SK-N-SH (cell line): ENCODE results near the gene JMJD7. TPM values are rescaled to one million over a fixed set of nuclear protein-coding genes. Genes with fewer than 3 reads are reported as not detected.

ENCODE experiments used
- CTCF ChIA-PET: fragments of 300-600, 350-600 bp; formaldehyde crosslinking; extraction: SDS; loops from one replicate; lab custom pipeline; 2021; lab: Yijun Ruan, JAX
- POLR2A ChIA-PET: fragments of 350-600 bp; sonication (Branson Sonifier 250); formaldehyde crosslinking; extraction: SDS; loops from one replicate; lab custom pipeline; 2020; ENCODE audit warnings: antibody characterized with exemption, inconsistent platforms; lab: Yijun Ruan, JAX
- DNase-seq: peaks from one replicate; pipeline ENCODE4 v3.0.0; 2012
- H2AFZ ChIP-seq: fragments of 200-600 bp; sonication (generic); 2 replicates; pipeline ENCODE4 v1.8.1; 2016; ENCODE audit warnings: antibody characterized with exemption, mild to moderate bottlenecking, low read depth
- H3F3A ChIP-seq: fragments of 200-600 bp; sonication (generic); replicated peaks from 2 replicates; pipeline ENCODE3; 2016; ENCODE audit warnings: antibody characterized with exemption, mild to moderate bottlenecking; ENCODE audit not compliant: insufficient read depth
- H3K27ac ChIP-seq, 2 experiments: fragments of 200-500 bp in 1 of 2; fragments of 200-600 bp in 1 of 2; sonication (Bioruptor generic) in 1 of 2; sonication (generic), shearing (Covaris generic) in 1 of 2; 2 replicates each; pipeline versions ENCODE4 v1.5.1 to v1.6.1; 2014 to 2016; ENCODE audit warnings: low read depth in 2 of 2, inconsistent platforms in 1 of 2, low read length in 1 of 2, mild to moderate bottlenecking in 1 of 2, mixed read lengths in 1 of 2
- H3K27me3 ChIP-seq: fragments of 200-600 bp; sonication (generic), shearing (Covaris generic); 2 replicates; pipeline ENCODE4 v1.6.1; 2016; ENCODE audit warnings: mixed run types; ENCODE audit not compliant: insufficient read depth
- H3K36me3 ChIP-seq, 2 experiments: fragments of 200-500 bp in 1 of 2; fragments of 200-600 bp in 1 of 2; sonication (Bioruptor generic) in 1 of 2; sonication (generic) in 1 of 2; replicated peaks in 1 of 2; 2 replicates each; pipeline versions ENCODE3 to v1.5.1; 2014 to 2016; ENCODE audit warnings: low read length in 1 of 2, mild to moderate bottlenecking in 1 of 2; ENCODE audit not compliant: insufficient read depth in 2 of 2, control insufficient read depth in 1 of 2
- H3K4me1 ChIP-seq, 2 experiments: fragments of 200-500 bp in 1 of 2; fragments of 200-600 bp in 1 of 2; sonication (Bioruptor generic) in 1 of 2; sonication (generic), shearing (Covaris generic) in 1 of 2; 2 replicates each; pipeline versions ENCODE4 v1.5.1 to v1.6.1; 2014 to 2016; ENCODE audit warnings: low read depth in 1 of 2, low read length in 1 of 2, mixed run types in 1 of 2; ENCODE audit not compliant: insufficient read depth in 2 of 2, control insufficient read depth in 1 of 2
- H3K4me2 ChIP-seq: fragments of 200-600 bp; sonication (generic), shearing (Covaris generic); 2 replicates; pipeline ENCODE4 v1.6.1; 2017; ENCODE audit warnings: mixed run types
- H3K4me3 ChIP-seq, 2 experiments: fragments of 200-500 bp in 1 of 2; fragments of 200-600 bp in 1 of 2; sonication (Bioruptor generic) in 1 of 2; sonication (generic), shearing (Covaris generic) in 1 of 2; 2 replicates each; pipeline versions ENCODE4 v1.5.1 to v1.8.1; 2014 to 2016; ENCODE audit warnings: low read depth in 2 of 2, inconsistent platforms in 1 of 2, low read length in 1 of 2, mild to moderate bottlenecking in 1 of 2, mixed read lengths in 1 of 2, moderate library complexity in 1 of 2
- H3K79me2 ChIP-seq: fragments of 200-600 bp; sonication (generic); 2 replicates; pipeline ENCODE4 v1.8.1; 2017; ENCODE audit warnings: mild to moderate bottlenecking; ENCODE audit not compliant: insufficient read depth
- H3K9ac ChIP-seq: fragments of 200-600 bp; sonication (generic); 2 replicates; pipeline ENCODE4 v1.6.1; 2017; ENCODE audit warnings: mixed run types
- H3K9me2 ChIP-seq: fragments of 200-600 bp; sonication (generic); 2 replicates; pipeline ENCODE4 v1.6.1; 2017; ENCODE audit warnings: mixed run types
- H3K9me3 ChIP-seq: fragments of 200-600 bp; sonication (generic); 2 replicates; pipeline ENCODE4 v1.6.1; 2017; ENCODE audit warnings: mixed run types, mild to moderate bottlenecking, moderate library complexity
- H4K20me1 ChIP-seq: fragments of 200-600 bp; sonication (generic); 2 replicates; pipeline ENCODE4 v1.6.1; 2017; ENCODE audit warnings: mild to moderate bottlenecking, mixed run types; ENCODE audit not compliant: insufficient read depth
- EZH2phosphoT487 ChIP-seq: fragments of 200-600 bp; sonication (generic); IDR thresholded peaks from 2 replicates; pipeline ENCODE4 v1.6.1; 2017; ENCODE audit warnings: low read depth, mixed run types, mild to moderate bottlenecking, antibody characterized with exemption, moderate library complexity, borderline replicate concordance
- FOXJ3 ChIP-seq: sonication (generic); formaldehyde crosslinking; IDR thresholded peaks from 2 replicates; pipeline ENCODE4 v1.5.1; 2020; ENCODE audit warnings: mild to moderate bottlenecking, missing genetic modification reagents
- FOXM1 ChIP-seq: IDR thresholded peaks from 2 replicates; pipeline ENCODE4 v1.4.0; 2012; ENCODE audit warnings: low read depth, mild to moderate bottlenecking
- MEF2A ChIP-seq: IDR thresholded peaks from 2 replicates; pipeline ENCODE4 v1.4.0; 2012; ENCODE audit warnings: low read depth, borderline replicate concordance
- NFIC ChIP-seq: IDR thresholded peaks from 2 replicates; pipeline ENCODE4 v1.4.0; 2012; ENCODE audit warnings: borderline replicate concordance
- POLR2AphosphoS5 ChIP-seq: IDR thresholded peaks from 2 replicates; pipeline ENCODE4 v1.6.1; 2012; ENCODE audit warnings: low read depth, low read length
- RAD21 ChIP-seq: IDR thresholded peaks from 2 replicates; pipeline ENCODE4 v1.6.1; 2012; ENCODE audit warnings: mild to moderate bottlenecking, low read length
- SIN3A ChIP-seq: IDR thresholded peaks from 2 replicates; pipeline ENCODE4 v1.6.1; 2012; ENCODE audit warnings: low read depth, mild to moderate bottlenecking, low read length, moderate library complexity, borderline replicate concordance
- TEAD4 ChIP-seq: IDR thresholded peaks from 2 replicates; pipeline ENCODE4 v1.4.0; 2012; ENCODE audit warnings: mild to moderate bottlenecking, borderline replicate concordance; ENCODE audit not compliant: insufficient read depth
- YY1 ChIP-seq: IDR thresholded peaks from 2 replicates; pipeline ENCODE4 v1.4.0; 2012; ENCODE audit warnings: low read depth, mild to moderate bottlenecking
- WGBS: methylation state at CpG from one replicate; pipeline ENCODE4 v1.1.6; 2017; ENCODE audit warnings: low lambda C conversion rate; 5-methylcytosine and 5-hydroxymethylcytosine counted together
- polyA plus RNA-seq, 3 experiments: library from polyadenylated mRNA; depleted of rRNA; stranded (reverse); fragments of >200 nt; gene quantifications; 2 replicates each; pipeline ENCODE4 v1.2.3, GENCODE V29; 2012
- TF ChIP-seq, protein P1 (sequence below): fragments of 150-350 bp; IDR thresholded peaks from 2 replicates; pipeline ENCODE4 v1.6.1; 2017; ENCODE audit warnings: antibody characterized with exemption, low read length, low read depth, borderline replicate concordance
- TF ChIP-seq, protein P2 (sequence below): IDR thresholded peaks from 2 replicates; pipeline ENCODE4; 2012
- TF ChIP-seq, protein P3 (sequence below): fragments of 150-350 bp; IDR thresholded peaks from 2 replicates; pipeline ENCODE4 v1.6.1; 2016; ENCODE audit warnings: mild to moderate bottlenecking, low read depth, low read length

JMJD7 gene
- polyA plus RNA-seq, 1 of the 3 experiments (the other 2 are of a cell fraction), result 6.5 TPM

DNA sequence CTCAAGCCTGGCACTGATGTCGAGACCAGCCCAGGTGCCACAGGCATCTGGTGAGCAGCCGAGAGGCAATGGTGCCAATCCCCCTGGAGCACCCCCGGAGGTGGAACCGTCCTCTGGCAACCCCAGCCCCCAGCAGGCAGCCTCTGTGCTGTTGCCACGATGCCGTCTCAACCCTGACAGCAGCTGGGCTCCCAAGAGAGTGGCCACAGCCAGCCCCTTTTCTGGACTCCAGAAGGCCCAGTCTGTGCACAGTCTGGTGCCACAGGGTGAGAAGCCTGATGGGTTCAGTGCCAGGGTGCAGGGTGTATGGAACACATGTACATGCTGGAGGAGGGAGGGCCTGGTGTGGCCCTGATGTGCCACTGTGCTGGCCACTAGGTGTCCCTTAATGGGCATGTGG, 4.9 kb upstream of the JMJD7 start:
- DNase-seq, result no peak
- no CpG with 5 or more reads among the region's 6 CpGs for WGBS
- Histone ChIP-seq H3K79me2 (no peaks in the 10 kb centered on the region), H3K27me3 (no peaks in the 10 kb centered on the region), H4K20me1 (no peaks in the 10 kb centered on the region), H2AFZ (no peak overlapping the region), H3K36me3 (peaks cover 0 to 56% of the 10 kb centered on the region in 2 experiments), H3F3A (no peaks in the 10 kb centered on the region), H3K4me1 (peaks cover 0 to 3% of the 10 kb centered on the region in 2 experiments; a peak in 1 of 4 replicates), H3K9me3 (no peaks in the 10 kb centered on the region), H3K4me2 (no peak overlapping the region), H3K9me2 (no peaks in the 10 kb centered on the region), H3K27ac (no peak overlapping the region), H3K9ac (no peak overlapping the region), H3K4me3 (no peak overlapping the region)
- POLR2A ChIA-PET, result no interaction called here
- no peak for TF ChIP-seq MEF2A
- CTCF ChIA-PET, result interaction anchor here (0.6 to 8.6 kb wide), 5 partner anchors 12 to 370 kb away, joined by 3 to 66 read pairs (median 13); partner anchors contain the start of gene MAPKBP1

DNA sequence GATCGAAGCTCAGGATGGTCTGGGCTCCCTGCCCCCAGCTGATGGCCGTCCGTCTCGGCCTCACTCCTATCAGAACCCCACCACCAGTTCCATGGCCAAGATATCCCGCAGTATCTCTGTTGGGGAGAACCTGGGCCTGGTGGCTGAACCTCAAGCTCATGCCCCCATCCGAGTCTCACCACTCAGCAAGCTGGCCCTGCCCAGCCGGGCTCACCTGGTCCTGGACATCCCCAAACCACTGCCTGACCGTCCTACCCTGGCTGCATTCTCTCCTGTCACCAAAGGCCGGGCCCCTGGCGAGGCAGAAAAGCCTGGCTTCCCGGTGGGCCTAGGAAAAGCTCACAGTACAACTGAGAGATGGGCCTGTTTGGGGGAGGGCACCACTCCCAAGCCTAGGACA, 4.4 kb upstream of the JMJD7 start:
- no peaks in the 10 kb centered on the region for H4K20me1 ChIP-seq
- no peaks in the 10 kb centered on the region for H3K79me2 ChIP-seq
- H3K9me3 ChIP-seq, result no peaks in the 10 kb centered on the region
- no peak overlapping the region for H3K4me2 ChIP-seq
- no peaks in the 10 kb centered on the region for H3K27me3 ChIP-seq
- no peak for DNase-seq
- no peak overlapping the region for H2AFZ ChIP-seq
- peaks cover 0 to 51% of the 10 kb centered on the region in 2 experiments for H3K36me3 ChIP-seq
- ChIA-PET CTCF (interaction anchor here (0.6 to 8.6 kb wide), 5 partner anchors 12 to 371 kb away, joined by 3 to 66 read pairs (median 13); partner anchors contain the start of gene MAPKBP1), POLR2A (no interaction called here)
- no peak overlapping the region for H3K9ac ChIP-seq
- no peaks in the 10 kb centered on the region for H3F3A ChIP-seq
- peaks cover 0 to 3% of the 10 kb centered on the region in 2 experiments; a peak in 1 of 4 replicates for H3K4me1 ChIP-seq
- H3K9me2 ChIP-seq, result no peaks in the 10 kb centered on the region
- no peak overlapping the region for H3K4me3 ChIP-seq
- TF ChIP-seq, protein P1, sequence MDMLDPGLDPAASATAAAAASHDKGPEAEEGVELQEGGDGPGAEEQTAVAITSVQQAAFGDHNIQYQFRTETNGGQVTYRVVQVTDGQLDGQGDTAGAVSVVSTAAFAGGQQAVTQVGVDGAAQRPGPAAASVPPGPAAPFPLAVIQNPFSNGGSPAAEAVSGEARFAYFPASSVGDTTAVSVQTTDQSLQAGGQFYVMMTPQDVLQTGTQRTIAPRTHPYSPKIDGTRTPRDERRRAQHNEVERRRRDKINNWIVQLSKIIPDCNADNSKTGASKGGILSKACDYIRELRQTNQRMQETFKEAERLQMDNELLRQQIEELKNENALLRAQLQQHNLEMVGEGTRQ, result no peak
- TF ChIP-seq, protein P2, sequence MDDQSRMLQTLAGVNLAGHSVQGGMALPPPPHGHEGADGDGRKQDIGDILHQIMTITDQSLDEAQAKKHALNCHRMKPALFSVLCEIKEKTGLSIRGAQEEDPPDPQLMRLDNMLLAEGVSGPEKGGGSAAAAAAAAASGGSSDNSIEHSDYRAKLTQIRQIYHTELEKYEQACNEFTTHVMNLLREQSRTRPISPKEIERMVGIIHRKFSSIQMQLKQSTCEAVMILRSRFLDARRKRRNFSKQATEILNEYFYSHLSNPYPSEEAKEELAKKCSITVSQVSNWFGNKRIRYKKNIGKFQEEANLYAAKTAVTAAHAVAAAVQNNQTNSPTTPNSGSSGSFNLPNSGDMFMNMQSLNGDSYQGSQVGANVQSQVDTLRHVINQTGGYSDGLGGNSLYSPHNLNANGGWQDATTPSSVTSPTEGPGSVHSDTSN, result no peak
- TF ChIP-seq RAD21, result no peak
- TF ChIP-seq TEAD4, result no peak
- no peak for TF ChIP-seq FOXJ3 (CRISPR knock-in tag)
- TF ChIP-seq, protein P3, sequence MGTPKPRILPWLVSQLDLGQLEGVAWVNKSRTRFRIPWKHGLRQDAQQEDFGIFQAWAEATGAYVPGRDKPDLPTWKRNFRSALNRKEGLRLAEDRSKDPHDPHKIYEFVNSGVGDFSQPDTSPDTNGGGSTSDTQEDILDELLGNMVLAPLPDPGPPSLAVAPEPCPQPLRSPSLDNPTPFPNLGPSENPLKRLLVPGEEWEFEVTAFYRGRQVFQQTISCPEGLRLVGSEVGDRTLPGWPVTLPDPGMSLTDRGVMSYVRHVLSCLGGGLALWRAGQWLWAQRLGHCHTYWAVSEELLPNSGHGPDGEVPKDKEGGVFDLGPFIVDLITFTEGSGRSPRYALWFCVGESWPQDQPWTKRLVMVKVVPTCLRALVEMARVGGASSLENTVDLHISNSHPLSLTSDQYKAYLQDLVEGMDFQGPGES, result no peak
- no peak for TF ChIP-seq FOXM1
- no peak for TF ChIP-seq SIN3A
- no peak for TF ChIP-seq YY1
- TF ChIP-seq NFIC, result no peak
- TF ChIP-seq POLR2AphosphoS5, result no peak
- TF ChIP-seq MEF2A, result no peak
- no peak for TF ChIP-seq EZH2phosphoT487
- 95% methylated on average over 4 of the region's 11 CpGs for WGBS
- no peak overlapping the region for H3K27ac ChIP-seq
